ENCODE results near the gene TAOK3. TPM values are rescaled to one million over a fixed set of nuclear protein-coding genes. Genes with fewer than 3 reads are reported as not detected.

TAOK3 gene
- total RNA-seq, 1 donor, result 27.9 TPM

- Histone ChIP-seq H3K4me2 (ENCODE audit: insufficient read depth, low read length) (no peak overlapping the region), H4K20me1 (ENCODE audit: insufficient read depth, low read length) (no peaks in the 10 kb centered on the region), H3K27me3 (ENCODE audit: insufficient read depth, low read length) (no peaks in the 10 kb centered on the region), H3K9me3 (ENCODE audit: low read depth, low read length) (no peaks in the 10 kb centered on the region), H2AFZ (ENCODE audit: low read length) (no peak overlapping the region), H3K79me2 (ENCODE audit: insufficient read depth, low read length) (peaks cover 7% of the 10 kb centered on the region), H3K36me3 (ENCODE audit: insufficient read depth, low read length) (no peaks in the 10 kb centered on the region), H3K27ac (ENCODE audit: low read depth, low read length) (no peak overlapping the region), H3K4me3 (ENCODE audit: insufficient read depth, low read length) (no peak overlapping the region), H3K4me1 (ENCODE audit: insufficient read depth, low read length) (no peaks in the 10 kb centered on the region)
- TF ChIP-seq CTCF (IDR thresholded peaks at IDR 0.05; ENCODE audit: extremely low read depth, low read depth, low read length), result no peak
- no peak for DNase-seq (ENCODE audit: insufficient read length, low spot score, missing footprints)
These were observed 101.5 kb downstream of the TAOK3 start for GRCh38 chr12:118271183-118271582.

DNA sequence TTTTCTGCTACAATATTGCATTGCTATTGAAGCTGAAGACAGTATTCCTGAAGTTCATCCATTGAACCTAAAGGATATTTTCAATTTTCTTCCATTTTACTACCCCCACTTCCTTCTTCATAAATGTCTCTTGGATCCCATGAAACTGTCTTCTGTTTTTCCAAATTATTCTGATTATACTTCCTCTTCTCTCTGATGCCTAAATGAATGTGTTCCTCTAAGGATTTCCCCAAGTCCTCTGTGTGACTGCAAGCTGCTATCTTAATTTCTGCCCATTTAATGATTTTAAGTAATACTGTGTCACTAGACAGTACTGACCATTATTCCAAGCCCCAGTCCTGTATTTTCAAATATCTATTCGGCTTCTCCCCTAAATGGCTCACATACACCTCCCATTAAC is 102.9 kb downstream of the TAOK3 start:
- no peaks in the 10 kb centered on the region for H3K36me3 ChIP-seq (ENCODE audit: insufficient read depth, low read length)
- H2AFZ ChIP-seq (ENCODE audit: low read length), result no peak overlapping the region
- peaks cover 7% of the 10 kb centered on the region for H3K79me2 ChIP-seq (ENCODE audit: insufficient read depth, low read length)
- no peak overlapping the region for H3K4me2 ChIP-seq (ENCODE audit: insufficient read depth, low read length)
- no peaks in the 10 kb centered on the region for H3K9me3 ChIP-seq (ENCODE audit: low read depth, low read length)
- no peak overlapping the region for H3K27ac ChIP-seq (ENCODE audit: low read depth, low read length)
- no peaks in the 10 kb centered on the region for H4K20me1 ChIP-seq (ENCODE audit: insufficient read depth, low read length)
- no peaks in the 10 kb centered on the region for H3K27me3 ChIP-seq (ENCODE audit: insufficient read depth, low read length)
- no peak overlapping the region for H3K4me3 ChIP-seq (ENCODE audit: insufficient read depth, low read length)
- DNase-seq (ENCODE audit: insufficient read length, low spot score, missing footprints), result no peak
- no peaks in the 10 kb centered on the region for H3K4me1 ChIP-seq (ENCODE audit: insufficient read depth, low read length)
- TF ChIP-seq CTCF (IDR thresholded peaks at IDR 0.05; ENCODE audit: extremely low read depth, low read depth, low read length), result no peak

DNA sequence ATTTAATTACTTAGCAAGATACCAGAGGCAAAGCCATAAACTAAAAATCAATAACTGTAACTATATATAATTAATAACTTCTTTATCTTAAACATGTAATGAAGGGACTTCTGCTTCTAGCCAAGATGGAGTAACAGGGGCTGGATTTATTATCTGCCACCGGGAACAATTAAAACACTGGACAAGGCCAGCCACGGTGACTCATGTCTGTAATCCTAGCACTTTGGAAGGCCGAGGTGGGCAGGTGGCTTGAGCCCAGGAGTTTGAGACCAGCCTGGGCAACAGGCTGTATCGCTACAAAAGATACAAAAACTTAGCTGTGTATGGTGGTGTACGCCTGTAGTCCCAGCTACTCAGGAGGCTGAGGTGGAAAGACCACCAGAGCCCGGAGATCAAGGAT is 113.6 kb downstream of the TAOK3 start:
- Histone ChIP-seq H4K20me1 (ENCODE audit: insufficient read depth, low read length) (no peaks in the 10 kb centered on the region), H3K27me3 (ENCODE audit: insufficient read depth, low read length) (no peaks in the 10 kb centered on the region), H3K9me3 (ENCODE audit: low read depth, low read length) (no peaks in the 10 kb centered on the region), H3K4me2 (ENCODE audit: insufficient read depth, low read length) (no peak overlapping the region), H3K79me2 (ENCODE audit: insufficient read depth, low read length) (peaks cover 12% of the 10 kb centered on the region), H2AFZ (ENCODE audit: low read length) (no peak overlapping the region), H3K36me3 (ENCODE audit: insufficient read depth, low read length) (peaks cover 12% of the 10 kb centered on the region), H3K4me3 (ENCODE audit: insufficient read depth, low read length) (no peak overlapping the region), H3K27ac (ENCODE audit: low read depth, low read length) (no peak overlapping the region), H3K4me1 (ENCODE audit: insufficient read depth, low read length) (no peaks in the 10 kb centered on the region)
- TF ChIP-seq CTCF (IDR thresholded peaks at IDR 0.05; ENCODE audit: extremely low read depth, low read depth, low read length), result no peak
- no peak for DNase-seq (ENCODE audit: insufficient read length, low spot score, missing footprints)

DNA sequence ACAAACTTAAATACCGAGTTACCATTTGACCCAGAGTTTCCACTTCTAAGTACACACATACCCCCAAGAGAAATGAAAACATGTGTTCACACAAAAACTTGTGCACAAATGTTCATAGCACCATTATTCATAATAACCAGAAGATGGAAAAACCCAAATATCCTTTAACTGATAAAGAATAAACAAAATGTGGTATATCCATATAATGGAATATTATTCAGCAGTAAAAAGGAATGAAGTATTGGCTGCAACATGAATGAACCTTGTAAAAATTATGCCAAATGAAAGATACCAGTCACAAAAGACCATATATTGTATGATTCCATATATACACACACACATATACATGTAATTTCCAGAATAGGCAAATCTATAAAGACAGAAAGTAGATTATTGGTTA is 116.4 kb downstream of the TAOK3 start:
- Histone ChIP-seq H3K4me3 (ENCODE audit: insufficient read depth, low read length) (no peak overlapping the region), H3K79me2 (ENCODE audit: insufficient read depth, low read length) (peaks cover 9% of the 10 kb centered on the region), H3K4me1 (ENCODE audit: insufficient read depth, low read length) (no peaks in the 10 kb centered on the region), H3K27ac (ENCODE audit: low read depth, low read length) (no peak overlapping the region), H4K20me1 (ENCODE audit: insufficient read depth, low read length) (no peaks in the 10 kb centered on the region), H2AFZ (ENCODE audit: low read length) (no peak overlapping the region), H3K27me3 (ENCODE audit: insufficient read depth, low read length) (no peaks in the 10 kb centered on the region), H3K36me3 (ENCODE audit: insufficient read depth, low read length) (peaks cover 12% of the 10 kb centered on the region), H3K9me3 (ENCODE audit: low read depth, low read length) (no peaks in the 10 kb centered on the region), H3K4me2 (ENCODE audit: insufficient read depth, low read length) (no peak overlapping the region)
- TF ChIP-seq CTCF (IDR thresholded peaks at IDR 0.05; ENCODE audit: extremely low read depth, low read depth, low read length), result no peak
- no peak for DNase-seq (ENCODE audit: insufficient read length, low spot score, missing footprints)

Data from osteoblast (primary cell).